RPMI8226 (cell line): ENCODE measurements around the gene IL6.
"Not testable (repeated sequence)": the region's sequence is repeated elsewhere in the genome, so short reads cannot be mapped to it uniquely, and the experiment has no call there.

Experiments
- DNase-seq: peaks from one replicate; pipeline ENCODE4 v3.0.0-alpha.2; 2015

Gene IL6

DNA sequence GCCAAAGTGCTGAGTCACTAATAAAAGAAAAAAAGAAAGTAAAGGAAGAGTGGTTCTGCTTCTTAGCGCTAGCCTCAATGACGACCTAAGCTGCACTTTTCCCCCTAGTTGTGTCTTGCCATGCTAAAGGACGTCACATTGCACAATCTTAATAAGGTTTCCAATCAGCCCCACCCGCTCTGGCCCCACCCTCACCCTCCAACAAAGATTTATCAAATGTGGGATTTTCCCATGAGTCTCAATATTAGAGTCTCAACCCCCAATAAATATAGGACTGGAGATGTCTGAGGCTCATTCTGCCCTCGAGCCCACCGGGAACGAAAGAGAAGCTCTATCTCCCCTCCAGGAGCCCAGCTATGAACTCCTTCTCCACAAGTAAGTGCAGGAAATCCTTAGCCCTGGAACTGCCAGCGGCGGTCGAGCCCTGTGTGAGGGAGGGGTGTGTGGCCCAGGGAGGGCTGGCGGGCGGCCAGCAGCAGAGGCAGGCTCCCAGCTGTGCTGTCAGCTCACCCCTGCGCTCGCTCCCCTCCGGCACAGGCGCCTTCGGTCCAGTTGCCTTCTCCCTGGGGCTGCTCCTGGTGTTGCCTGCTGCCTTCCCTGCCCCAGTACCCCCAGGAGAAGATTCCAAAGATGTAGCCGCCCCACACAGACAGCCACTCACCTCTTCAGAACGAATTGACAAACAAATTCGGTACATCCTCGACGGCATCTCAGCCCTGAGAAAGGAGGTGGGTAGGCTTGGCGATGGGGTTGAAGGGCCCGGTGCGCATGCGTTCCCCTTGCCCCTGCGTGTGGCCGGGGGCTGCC is at the start of gene IL6:
Gene IL6, plus strand, starts transcription at position 294 of the 807 bp plus-strand sequence. Its CDS starts 63 bp downstream, at position 357.
- DNase-seq, result peak; percentile 90

DNA sequence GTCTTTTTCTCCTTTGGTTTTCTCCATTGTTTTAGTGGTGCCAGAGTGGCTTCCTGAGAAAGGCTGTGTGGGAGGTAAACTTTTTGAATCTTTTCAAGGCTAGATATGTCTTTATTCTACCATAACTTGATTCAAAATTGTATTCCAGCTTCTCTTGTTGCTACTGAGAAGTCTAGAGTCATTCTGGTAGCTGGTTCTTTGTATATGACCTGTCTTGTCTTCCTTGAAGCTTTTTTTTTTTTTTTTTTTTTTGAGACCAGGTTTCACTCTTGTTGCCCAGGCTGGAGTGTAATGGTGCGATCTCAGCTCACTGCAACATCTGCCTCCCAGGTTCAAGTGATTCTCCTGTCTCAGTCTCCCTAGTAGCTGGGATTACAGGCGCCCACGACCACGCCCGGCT is 49.7 kb upstream of the IL6 start:
- DNase-seq, result not testable (repeated sequence)

DNA sequence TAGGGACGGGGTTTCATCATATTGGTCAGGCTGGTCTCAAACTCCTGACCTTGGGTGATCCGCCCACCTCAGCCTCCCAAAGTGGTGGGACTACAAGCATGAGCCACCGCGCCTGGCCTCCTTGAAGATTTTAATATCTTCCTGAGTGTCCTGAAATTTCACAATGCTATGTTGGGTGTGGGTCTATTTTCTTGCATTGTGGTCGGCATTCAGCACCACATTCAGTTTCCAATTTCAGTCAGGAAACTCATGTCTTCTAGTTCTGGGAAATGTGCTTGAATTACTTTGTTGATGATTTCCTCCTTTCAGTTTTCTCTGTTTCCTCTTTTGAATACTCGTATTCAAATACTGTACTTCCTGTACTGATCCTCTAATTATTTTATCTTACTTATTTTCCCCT is 49.3 kb upstream of the IL6 start:
- no peak for DNase-seq

DNA sequence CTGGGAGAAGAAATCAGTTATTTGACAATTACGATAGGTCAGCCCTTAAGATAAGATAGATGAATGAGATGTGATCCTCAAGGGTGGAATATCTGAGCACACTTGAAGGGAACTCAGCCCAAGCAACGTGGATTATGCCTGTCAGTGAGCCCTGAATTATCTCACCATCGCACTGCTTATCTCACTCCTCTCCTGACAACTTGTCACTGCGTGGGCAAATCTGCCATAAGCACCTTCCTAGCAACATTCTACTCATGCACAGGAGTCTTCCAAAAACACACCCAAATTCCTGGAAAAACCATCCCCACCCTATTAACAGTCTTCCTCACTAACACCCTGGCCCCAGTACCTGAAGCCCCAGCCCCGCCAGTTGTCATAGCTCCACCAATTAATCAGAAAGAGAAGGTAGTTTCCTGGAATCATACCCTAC is 46.5 kb upstream of the IL6 start:
- DNase-seq, result no peak

DNA sequence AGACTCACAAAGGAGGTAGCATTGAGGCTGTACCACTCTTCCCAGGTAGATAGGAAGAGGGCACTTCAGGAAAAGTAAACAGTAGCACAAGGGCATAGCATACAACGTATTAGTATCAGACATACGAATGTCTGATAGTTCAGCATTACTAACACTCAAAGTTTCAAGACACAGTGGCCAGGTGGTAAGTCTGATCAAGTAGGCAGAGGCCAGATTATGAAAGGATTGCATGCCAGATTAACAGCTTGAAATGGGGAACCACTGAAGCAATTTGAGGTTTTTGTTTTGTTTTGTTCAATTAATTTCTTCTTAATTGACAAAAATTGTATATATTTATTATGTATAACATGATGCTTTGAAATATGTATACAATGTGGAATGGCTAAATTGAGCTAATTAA is 45.7 kb upstream of the IL6 start:
- no peak for DNase-seq

DNA sequence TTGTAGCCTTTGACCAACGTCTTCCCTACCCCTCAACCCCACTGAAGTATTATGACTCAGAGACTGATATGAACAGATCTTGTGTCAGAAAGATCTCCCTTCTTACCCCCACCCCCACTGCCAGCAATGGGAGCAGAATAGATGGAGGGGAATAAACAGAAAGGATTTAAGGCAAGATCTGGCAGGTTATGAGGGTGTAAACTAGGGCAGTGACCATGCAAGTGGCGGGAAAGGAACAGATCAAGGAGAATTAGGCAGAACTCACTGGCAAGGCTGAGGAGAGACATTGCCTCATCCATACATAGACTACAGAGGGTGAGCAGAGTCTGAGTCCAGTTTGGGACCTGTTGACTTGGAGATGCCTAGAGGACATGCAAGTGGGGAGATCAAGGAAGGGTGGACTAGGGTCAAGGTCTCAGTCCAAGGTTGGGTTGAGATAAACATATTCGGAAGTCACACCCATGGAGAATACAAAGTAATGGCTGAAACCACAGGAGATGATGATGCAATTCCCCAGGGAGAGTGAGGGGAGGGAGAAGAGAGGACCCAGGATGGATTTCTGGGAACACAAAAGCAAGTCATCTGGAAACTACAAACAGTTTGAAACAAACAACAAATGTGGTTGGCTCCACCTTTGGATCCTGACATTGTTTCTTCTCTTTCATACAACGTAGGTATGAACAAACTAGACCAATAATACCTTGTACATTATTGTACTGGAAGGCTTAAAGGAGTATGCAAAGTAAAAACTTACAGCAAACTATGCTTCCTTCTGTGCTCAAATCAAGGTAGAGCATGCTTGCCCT is 44.9 kb upstream of the IL6 start:
- no peak for DNase-seq

DNA sequence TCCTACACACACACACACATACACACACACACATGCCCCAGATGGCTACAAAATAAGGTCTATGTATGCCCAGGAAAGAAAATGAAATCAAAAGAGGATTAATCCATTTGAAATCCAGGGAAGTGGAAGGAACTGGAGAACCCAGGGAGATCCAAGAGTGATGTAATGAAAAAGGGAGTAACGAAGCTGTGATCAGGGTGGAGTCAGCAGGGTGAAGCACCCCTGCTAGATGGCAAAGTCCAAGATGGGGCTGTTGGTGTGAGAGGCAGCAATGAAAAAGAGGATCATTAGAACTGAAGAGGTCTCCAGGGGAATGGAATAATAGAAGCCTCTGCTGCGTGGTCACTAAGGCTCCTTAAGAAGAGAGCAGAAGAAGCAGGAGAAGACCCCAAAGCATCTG is 43.6 kb upstream of the IL6 start:
- no peak for DNase-seq

DNA sequence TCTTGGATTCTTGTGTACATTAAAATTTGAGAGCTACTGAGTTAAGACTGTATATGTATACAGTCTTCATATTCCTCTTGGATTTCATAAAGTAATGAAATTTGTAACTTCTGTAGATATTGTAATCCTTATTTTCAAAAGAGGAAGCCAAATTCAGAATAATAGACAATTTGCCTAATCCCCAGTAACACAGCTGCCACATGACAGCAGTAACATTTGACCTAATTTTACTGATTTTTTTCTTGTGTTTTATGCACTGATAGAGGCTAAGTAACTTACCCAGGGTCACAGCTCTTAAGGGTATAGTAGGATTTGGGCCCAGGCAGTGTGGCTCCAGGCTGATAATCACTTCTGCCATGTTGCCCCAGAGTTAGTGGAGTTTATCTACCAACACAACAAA is 40.4 kb upstream of the IL6 start:
- no peak for DNase-seq

DNA sequence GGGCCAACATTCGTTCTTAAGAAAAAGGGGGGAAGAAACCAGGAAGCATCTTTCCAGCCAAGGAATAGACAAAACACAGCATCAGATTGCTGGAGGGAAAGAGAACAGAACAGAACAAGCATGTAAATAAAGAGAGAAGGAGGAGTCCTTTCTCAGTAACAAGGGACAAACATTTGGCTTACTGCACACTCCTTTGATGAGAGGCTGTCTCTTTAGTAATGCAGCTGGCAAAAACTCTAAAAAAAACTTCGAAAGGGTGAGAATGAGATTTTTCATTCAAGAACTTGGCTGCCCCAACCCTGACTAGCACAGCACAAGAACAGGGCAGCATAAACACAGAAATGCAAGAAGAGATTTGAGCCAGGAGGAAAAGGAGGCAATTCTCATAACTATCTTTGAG is 38.9 kb upstream of the IL6 start:
- DNase-seq, result no peak

DNA sequence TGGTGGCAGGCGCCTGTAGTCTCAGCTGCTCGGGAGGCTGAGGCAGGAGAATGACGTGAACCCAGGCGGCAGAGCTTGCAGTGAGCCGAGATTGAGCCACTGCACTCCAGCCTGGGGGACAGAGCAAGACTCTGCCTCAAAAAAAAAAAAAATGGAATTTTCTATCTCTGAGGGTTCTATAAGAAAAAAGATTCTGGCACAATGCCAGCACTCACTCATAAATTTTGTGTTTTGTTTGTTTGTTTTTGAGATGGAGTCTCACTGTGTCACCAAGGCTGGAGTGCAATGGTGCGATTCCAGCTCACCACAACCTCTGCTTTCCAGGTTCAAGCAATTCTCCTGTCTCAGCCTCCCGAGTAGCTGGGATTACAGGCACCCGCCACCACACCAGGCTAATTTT is 38.1 kb upstream of the IL6 start:
- not testable (repeated sequence) for DNase-seq

DNA sequence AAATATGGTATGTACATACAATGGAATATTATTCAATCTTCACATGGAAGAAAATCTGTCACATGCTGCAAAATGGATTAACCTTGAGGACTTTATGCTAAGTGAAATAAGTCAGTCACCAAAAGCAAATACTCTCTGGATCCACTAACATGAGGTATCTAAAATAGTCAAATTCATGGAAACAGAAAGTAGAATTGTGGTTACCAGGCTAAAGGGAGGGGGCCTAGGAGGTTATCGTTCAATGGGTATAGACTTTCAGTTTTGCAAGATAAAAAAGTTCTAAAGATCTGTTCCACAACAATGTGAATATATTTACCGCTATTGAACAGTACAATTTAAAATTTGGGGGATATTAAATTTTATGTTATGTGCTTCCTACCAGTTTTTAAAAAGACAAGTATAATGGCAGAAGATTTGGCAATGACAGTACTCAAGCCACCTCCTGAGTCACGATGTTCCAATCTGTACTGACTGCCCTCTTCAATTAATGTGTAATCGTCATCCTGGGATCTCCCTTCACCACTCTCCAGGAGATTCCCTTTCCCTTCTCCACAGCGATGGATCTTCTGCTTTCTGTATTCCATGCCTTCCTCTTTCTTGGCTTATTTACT is 32.3 kb upstream of the IL6 start:
- DNase-seq, result no peak

DNA sequence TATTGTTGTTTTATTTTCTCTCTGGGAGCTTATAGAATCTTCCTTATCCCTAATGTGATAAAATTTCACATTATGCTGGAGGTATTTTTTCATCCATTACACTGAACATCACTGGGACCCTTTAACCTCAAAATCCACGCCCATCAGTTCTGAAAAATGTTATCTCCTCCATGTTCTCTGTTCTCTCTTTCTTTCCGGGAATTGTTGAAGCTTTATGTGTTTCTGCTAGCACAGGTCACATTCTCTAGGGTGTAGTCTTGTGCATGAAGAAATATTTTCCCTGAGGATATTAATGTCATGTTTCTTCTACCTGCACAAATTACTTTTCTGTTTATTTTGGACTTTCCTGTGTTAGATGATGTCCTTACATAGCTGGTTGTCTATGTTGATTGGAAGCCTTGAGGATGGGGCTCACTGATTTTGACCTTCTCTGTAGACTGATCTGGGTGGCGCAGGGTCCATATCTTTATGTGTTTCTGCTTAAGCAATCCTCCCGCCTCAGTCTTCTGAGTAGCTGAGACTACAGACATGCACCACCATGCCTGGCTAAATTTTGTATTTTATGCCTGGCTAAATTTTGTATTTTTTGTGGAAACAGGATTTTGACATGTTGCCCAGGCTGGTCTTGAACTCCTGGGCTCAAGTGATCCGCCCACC is 31.4 kb upstream of the IL6 start:
- no peak for DNase-seq

DNA sequence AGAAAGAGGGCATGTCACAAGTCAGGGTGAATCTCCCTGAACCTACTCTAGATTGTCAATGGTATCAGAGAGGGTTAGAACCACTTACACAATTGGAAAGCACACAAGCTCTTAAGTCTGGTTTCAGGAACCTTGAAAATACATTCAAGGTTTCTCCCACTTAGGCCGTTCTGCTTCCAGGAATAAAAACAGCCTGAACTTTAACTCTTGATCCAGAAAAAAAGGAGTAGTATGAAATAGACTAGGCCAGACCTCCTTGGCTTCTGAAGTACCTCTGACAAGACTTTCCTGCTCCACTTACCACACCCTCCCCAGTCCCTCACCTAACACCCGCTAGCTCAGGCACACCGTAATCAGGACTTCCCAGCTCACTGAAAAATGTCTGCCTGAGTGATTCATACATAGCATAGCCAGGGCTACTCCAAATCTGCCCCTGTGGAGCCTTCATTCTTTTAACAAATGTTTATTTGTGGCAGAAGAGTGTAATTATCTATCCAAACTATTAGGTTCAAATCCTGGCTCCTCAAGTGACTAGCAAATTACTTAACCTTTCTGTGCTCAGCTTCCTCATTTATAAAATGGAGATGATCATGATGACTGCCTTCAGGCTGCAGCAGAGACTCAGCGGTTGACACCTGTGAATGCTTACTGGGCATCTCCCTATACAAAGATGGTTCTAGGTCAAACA is 30.3 kb upstream of the IL6 start:
- no peak for DNase-seq

DNA sequence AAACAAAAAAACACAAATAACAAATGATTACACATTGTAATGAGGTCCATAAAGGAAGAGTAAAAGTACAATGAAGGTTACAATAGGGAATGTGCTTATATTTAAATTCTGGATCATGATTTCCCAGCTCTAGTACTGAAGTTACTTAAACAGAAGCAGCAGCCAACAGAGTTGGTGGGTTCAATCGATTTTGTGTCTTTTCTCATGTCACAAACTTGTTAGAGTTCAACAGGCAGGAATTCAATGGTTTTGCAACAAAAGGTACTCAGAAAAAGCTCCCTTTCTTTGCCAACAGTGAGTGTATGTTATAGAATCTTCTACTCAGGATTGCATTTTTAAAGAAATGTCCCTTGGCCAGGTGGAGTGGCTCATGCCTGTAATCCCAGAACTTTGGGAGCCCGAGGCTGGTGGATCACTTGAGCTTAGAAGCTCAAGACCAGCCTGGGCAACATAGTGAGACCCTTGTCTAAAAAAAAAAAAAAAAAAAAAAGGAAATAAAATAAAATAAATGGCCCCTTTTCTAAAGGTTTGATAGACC is 29.6 kb upstream of the IL6 start:
- no peak for DNase-seq

DNA sequence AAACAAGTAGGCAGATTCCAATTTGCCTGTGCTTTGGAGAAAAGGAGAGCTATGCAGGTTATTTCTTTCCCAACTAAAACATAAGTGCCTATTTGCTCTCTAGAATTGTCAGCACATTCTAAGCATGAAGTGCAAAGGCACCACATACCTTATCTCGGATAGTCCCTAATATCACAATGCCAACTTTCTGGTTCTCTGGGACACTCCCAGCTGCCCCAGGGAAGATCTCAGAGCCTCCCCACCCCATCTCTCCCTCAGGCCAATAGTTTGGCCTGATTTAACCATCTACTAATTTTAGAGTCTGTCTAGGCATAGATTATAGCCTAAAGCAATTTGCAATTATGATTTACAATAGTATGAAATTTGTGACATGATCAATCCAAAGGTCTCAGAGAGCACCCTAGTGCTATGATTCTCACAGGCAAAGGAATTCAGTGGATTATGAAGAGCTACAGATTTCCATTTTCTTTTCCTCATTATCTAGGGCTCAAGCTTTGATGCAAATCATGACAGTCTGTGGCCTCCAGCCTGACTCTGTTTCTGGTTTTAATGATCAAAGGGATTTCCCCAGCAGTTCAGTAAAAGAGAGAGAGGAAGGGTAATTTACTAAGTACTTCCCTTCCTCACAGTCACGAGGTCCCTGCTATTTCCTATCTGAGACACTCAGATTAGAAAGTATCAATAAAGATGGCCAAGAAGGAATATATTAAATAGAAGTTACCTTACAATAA is 29.0 kb upstream of the IL6 start:
- no peak for DNase-seq

DNA sequence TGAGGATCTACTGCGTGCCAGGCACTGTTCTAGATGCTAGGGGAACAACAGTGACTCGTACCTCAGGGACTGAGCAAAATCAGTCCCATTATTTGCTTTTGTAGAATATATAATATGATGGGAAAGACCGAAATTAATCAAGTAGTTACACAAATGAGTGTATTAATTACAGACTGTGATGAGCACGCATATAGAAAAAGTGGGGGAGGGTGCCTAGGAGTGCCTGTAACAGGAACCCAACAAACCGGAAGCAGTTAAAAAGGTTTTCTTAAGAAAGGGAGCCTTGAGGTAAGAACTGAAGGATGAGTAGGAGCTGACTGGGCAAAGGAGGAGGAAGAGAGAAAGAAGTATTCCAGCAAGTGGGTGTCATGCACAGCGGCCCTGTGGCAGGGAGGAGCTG is 28.2 kb upstream of the IL6 start:
- DNase-seq, result no peak

DNA sequence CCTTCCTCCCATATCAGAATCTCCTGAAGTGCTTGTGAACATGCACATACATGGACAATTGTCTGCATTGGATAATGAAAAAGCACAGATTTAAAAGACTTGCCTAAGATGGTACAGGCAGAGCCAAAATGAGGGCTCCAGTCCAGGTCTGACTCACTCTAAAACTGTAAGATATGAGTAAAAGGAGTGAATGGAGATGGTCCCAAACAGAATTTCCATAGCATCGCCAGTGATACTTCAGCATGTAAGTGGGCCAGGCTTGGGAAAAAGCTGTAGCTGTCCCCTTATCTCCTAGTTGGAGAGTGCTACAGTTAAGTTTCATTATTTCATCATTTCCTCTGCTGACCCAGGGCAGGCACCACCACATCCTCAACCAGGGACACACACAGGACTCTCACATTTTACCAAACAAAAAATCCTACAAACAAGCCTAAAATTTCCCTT is 26.4 kb upstream of the IL6 start:
- no peak for DNase-seq

DNA sequence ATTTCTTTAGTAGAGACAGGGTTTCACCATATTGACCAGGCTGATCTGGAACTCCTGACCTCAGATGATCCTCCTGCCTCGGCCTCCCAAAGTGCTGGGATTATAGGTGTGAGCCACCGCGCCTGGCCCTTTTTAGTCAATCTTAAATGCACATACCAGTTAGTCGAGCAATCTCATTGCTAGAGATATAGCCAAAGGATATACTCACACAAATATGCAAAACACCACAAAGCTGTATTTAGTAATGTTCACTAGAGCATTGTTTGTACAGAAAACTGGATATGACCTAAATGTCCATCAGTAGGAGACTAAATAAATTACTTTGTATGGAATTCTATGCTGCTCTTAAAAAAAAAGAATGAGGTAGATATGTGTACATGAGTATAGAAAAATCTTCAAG is 24.5 kb upstream of the IL6 start:
- no peak for DNase-seq

DNA sequence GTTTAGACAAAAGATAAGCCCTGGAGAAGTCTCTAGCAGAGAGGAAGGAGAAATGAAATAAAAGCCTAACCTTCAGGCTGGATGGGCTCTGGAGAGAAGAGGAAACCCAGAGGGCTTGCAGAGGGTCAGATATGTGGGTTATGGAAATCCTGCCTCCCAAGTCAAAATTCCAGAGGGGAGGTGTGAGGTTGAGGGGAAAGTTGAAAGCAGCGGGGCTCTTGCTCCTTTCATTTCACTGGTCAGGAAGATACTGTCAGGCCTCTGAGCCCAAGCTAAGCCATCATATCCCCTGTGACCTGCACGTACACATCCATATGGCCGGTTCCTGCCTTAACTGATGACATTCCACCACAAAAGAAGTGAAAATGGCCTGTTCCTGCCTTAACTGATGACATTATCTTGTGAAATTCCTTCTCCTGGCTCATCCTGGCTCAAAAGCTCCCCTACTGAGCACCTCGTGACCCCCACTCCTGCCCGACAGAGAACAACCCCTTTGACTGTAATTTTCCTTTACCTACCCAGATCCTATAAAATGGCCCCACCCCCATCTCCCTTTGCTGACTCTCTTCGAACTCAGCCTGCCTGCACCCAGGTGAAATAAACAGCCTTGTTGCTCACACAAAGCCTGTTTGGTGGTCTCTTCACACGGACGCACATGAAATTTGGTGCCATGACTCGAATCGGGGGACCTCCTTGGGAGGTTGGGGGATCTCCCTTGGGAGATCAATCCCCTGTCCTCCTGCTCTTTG is 23.7 kb upstream of the IL6 start:
- not testable (repeated sequence) for DNase-seq

DNA sequence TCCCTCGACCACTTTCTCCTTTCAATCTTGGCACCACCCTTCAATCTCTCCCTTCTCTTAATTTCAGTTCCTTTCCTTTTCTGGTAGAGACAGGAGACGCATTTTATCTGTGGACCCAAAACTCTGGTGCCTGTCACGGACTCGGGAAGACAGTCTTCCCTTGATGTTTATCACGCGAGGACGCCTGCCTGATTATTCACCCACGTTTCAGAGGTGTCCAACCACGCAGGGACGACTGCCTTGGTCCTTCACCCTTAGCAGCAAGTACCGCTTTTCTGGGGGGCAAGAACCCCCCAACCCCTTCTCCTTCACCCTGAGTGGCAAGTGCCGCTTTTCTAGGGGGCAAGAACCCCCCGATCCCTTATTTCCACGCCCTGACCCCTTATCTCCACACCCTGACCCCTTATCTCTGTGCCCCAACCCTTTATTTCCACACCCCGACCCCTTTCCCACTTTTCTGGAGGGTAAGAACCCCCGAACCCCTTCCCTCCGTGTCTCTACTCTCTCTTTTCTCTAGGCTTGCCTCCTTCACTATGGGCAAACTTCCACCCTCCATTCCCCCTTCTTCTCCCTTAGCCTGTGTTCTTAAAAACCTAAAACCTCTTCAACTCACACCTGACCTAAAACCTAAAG is 22.9 kb upstream of the IL6 start:
- DNase-seq, result not testable (repeated sequence)
